ENCODE results near the gene CCDC188.

CCDC188 gene

DNA sequence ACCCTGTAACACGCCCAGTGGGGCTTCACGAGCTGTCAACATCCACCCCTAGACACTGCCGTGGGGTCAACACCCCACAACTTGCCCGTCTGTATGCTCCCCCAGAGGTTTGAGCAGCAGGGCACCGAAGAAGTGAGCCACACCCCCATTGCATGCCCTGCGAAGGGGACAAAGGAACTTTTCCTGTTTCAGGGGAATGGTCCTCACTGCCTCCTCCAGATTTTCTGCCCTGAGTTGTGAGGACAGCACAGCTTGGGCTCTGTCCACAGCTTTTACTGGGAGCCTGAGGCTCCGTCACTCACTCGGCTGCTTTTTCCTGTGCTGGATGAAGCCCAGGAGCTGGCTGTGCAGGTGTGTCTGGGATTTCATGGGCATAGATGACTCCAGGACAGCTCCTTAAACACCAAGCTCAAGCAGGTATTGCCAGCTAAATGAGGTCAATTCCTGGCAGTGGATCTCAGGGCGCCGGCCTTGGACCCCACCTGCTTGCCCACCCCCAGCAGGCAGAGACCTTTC, 40.2 kb upstream of the CCDC188 start:
- H3K4me1 Mint-ChIP-seq (ENCODE audit: low read depth) = no peaks in the 10 kb centered on the region
- H3K9me3 Mint-ChIP-seq = no peaks in the 10 kb centered on the region
- H3K36me3 Mint-ChIP-seq (ENCODE audit: low read depth) = no peaks in the 10 kb centered on the region
- no peak overlapping the region for H3K27ac Mint-ChIP-seq
- no peaks in the 10 kb centered on the region for H3K27me3 Mint-ChIP-seq (ENCODE audit: low read depth)
- DNase-seq (ENCODE audit: low spot score) = no peak
- H3K4me3 Mint-ChIP-seq = no peak overlapping the region

DNA sequence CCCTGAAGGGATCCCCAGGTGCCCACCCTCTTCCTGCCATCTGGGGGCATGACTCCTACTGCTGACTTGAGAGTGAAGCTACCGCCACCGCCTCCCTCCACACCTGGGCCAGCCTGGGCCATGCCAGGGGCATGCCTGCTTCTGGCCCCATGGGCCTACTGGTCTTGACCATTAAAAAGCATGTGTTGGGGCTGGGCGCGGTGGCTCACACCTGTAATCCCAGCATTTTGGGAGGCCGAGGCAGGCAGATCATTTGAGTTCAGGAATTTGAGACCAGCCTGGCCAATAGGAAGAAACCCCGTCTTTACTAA, 37.7 kb upstream of the CCDC188 start:
- no peak overlapping the region for H3K4me3 Mint-ChIP-seq
- no peaks in the 10 kb centered on the region for H3K27me3 Mint-ChIP-seq (ENCODE audit: low read depth)
- H3K4me1 Mint-ChIP-seq (ENCODE audit: low read depth) = no peaks in the 10 kb centered on the region
- no peaks in the 10 kb centered on the region for H3K9me3 Mint-ChIP-seq
- H3K36me3 Mint-ChIP-seq (ENCODE audit: low read depth) = no peaks in the 10 kb centered on the region
- no peak overlapping the region for H3K27ac Mint-ChIP-seq
- DNase-seq (ENCODE audit: low spot score) = no peak

DNA sequence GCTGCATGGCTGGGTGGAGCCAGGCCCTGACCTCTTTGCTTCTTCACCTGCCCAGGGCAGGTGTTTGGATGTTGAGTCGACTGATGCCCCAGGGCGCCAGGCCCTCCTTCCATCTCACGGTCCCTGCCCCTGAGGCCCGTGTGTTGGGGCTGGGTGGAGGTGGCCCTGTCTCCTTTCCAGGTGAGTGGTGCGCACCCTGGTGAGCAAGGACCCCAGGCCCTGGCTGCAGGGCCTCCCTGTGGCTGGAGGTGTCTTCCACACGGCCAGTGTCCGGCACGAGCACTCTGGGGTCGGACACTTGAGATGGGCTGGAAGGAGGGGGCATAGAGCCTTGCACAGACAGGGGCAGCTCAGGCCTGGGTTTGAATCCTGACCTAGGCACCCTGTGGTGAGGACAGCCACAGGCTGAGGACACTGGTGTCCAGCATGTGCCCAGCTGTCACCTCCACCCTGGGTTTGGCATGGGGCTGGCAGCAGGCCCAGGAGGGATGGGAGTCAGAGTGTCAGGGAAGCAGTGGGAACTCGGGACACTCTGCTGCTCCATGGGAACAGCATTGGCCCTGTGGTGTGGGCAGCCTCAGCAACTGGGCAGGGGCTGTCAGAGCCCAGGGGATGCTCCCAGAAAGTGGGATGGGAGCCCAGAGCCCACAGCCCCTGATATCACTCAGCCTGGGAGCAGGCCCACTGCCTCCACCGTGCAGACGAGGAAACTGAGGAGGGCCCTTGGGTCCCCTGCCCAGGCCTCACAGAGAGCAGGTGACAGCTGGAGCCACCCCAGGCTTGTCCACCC, 37.1 kb upstream of the CCDC188 start:
- H3K4me3 Mint-ChIP-seq = no peak overlapping the region
- no peaks in the 10 kb centered on the region for H3K27me3 Mint-ChIP-seq (ENCODE audit: low read depth)
- DNase-seq (ENCODE audit: low spot score) = no peak
- no peaks in the 10 kb centered on the region for H3K4me1 Mint-ChIP-seq (ENCODE audit: low read depth)
- H3K27ac Mint-ChIP-seq = no peak overlapping the region
- no peaks in the 10 kb centered on the region for H3K9me3 Mint-ChIP-seq
- H3K36me3 Mint-ChIP-seq (ENCODE audit: low read depth) = no peaks in the 10 kb centered on the region

DNA sequence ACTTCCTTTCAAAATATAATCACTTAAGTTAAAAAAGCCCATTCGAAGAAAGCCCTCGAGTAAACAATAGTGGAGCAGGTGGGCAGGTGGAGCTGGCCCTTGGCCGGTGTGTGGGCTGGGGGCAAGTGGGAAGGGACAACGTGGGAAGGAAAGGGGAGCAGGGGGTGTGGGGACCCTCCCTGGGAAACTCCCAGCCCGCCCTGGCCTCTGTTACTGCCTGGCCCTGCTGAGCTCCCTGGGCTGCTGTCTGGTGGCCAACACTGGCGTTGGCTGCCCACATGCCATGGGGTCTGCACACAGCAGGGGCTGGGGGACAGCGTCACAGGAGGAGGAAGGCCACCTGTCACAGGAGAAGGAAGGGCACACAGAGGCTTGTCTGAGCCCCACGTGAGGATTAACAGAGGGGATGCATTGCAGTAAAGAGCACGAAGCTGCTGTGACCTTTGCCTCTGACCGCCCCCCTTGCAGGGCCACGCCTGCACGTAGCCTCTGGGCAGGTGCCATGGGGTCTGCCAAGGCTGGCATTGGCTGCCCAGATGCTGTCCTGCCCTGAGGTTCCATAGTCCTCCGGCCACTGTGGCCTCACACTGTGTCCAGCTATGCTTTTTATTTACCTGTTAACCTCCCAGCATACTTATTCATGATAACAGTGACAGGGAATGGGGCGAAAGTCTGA, 36.2 kb upstream of the CCDC188 start:
- H3K4me1 Mint-ChIP-seq (ENCODE audit: low read depth) = no peaks in the 10 kb centered on the region
- H3K4me3 Mint-ChIP-seq = no peak overlapping the region
- no peak overlapping the region for H3K27ac Mint-ChIP-seq
- DNase-seq (ENCODE audit: low spot score) = no peak
- H3K9me3 Mint-ChIP-seq = no peaks in the 10 kb centered on the region
- no peaks in the 10 kb centered on the region for H3K36me3 Mint-ChIP-seq (ENCODE audit: low read depth)
- H3K27me3 Mint-ChIP-seq (ENCODE audit: low read depth) = no peaks in the 10 kb centered on the region

DNA sequence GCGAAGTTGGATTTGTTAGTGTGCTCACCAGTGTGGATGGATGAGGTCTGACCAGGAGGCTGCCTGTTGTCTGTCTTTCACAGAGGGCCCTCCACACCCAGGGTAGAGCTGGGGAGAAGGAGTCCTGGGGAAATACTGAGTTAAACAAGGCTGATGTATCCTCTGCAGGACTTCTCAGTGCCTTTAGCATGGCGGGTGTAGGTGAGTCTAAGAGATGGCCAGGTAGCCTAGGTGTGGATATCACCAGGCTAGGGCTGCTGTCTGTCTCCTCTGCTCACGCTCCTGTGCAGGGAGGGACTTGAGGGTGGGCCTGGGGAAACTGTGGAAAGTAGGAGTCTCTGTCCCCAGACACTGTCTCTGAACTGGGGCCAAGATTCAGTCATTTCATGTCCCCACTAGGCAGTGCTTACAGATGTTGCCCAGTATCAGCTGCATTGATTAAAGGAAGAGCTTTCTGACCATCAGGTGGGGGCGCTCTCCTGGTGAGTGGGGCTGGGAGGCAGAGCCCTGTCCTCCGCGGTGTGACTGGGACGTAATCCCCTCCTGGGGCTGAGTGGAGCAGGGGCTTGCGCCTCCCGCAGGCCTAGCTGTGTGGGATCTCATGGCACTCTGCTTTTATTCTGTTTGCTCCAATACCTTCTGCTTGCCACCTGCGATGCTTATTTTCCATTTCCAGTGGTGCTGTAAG, 35.5 kb upstream of the CCDC188 start:
- no peaks in the 10 kb centered on the region for H3K4me1 Mint-ChIP-seq (ENCODE audit: low read depth)
- H3K4me3 Mint-ChIP-seq = no peak overlapping the region
- H3K36me3 Mint-ChIP-seq (ENCODE audit: low read depth) = no peaks in the 10 kb centered on the region

DNA sequence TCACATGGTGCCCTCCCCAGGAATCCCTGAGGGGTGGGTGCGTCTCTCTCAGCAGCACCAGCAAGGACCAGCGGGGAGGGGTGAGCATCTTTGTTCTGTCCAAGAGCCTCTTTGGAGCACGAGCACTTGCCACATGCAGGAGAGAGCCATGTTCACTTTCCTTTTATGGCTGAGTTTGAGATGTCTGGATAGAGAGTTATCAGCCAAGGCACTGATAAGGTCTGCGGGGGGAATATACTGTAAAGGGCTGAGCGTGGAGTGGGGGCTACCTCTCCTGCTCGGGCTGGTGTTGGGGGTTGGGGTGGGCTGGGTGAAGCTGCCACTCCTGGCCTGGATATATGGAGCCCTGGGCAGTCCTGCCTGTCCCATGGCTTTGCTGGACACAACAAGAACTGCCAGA, 34.9 kb upstream of the CCDC188 start:
- Mint-ChIP-seq H3K9me3 (no peaks in the 10 kb centered on the region), H3K4me1 (ENCODE audit: low read depth) (no peaks in the 10 kb centered on the region), H3K36me3 (ENCODE audit: low read depth) (no peaks in the 10 kb centered on the region), H3K27ac (no peak overlapping the region), H3K4me3 (no peak overlapping the region), H3K27me3 (ENCODE audit: low read depth) (no peaks in the 10 kb centered on the region)
- DNase-seq (ENCODE audit: low spot score) = no peak

More for the DNA sequence above, 35.5 kb upstream of the CCDC188 start:
- no peaks in the 10 kb centered on the region for H3K9me3 Mint-ChIP-seq
- no peak overlapping the region for H3K27ac Mint-ChIP-seq
- no peak for DNase-seq (ENCODE audit: low spot score)
- no peaks in the 10 kb centered on the region for H3K27me3 Mint-ChIP-seq (ENCODE audit: low read depth)

DNA sequence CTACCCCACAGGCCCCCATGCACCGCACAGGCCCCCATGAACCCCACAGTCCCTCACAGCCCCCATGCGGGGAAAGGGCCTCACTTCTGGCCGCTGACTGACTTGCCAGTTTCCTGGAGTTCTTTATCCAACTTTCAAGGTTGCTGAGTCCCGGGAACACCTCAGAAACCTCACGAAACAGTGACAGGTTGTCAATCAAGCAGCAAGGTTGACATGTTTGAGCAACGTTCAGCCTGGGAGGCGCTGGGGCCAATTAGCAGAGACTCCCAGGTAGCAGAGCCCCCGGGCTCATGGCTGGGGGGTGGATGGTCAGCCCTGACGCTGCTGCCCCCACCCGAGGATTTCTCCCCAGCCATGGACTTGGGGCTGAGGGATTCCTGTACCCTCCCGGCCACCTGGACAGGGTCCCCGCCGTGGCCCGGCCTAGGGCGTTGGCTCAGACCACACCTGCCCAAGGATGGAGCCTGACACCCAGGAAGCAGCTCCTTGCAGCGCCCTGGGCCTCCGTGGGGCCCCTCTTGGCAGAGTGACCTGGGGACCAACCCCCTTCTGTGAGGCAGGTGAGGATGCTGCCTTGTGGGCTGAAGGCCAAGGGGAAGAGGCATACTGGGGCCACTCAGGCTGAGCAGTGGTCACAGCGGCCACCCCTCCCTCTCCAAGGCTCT, 33.8 kb upstream of the CCDC188 start:
- Mint-ChIP-seq H3K9me3 (no peaks in the 10 kb centered on the region), H3K4me3 (no peak overlapping the region), H3K36me3 (ENCODE audit: low read depth) (no peaks in the 10 kb centered on the region), H3K27ac (no peak overlapping the region), H3K27me3 (ENCODE audit: low read depth) (no peaks in the 10 kb centered on the region), H3K4me1 (ENCODE audit: low read depth) (no peaks in the 10 kb centered on the region)
- no peak for DNase-seq (ENCODE audit: low spot score)

DNA sequence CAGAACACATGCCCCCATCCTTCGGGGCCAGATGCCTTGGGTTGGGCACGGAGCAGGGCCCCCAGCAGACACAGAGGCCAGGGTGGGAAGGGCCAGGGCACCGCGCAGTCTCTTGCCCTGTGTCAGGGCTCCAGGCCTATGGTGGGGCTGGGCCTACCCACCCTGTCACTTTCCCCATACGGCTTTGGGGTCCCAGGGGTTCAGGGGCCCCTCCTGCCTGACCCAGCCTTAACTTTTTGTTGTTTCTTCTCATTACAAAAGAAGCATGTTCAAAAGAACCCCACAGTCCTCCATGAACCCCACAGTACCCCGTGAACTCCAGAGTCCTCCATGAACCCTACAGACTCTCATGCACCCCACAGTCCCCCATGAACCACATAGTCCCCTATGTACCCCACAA, 33.0 kb upstream of the CCDC188 start:
- H3K4me1 Mint-ChIP-seq (ENCODE audit: low read depth) = no peaks in the 10 kb centered on the region
- DNase-seq (ENCODE audit: low spot score) = no peak
- H3K4me3 Mint-ChIP-seq = no peak overlapping the region
- no peaks in the 10 kb centered on the region for H3K36me3 Mint-ChIP-seq (ENCODE audit: low read depth)
- no peak overlapping the region for H3K27ac Mint-ChIP-seq
- H3K9me3 Mint-ChIP-seq = no peaks in the 10 kb centered on the region
- no peaks in the 10 kb centered on the region for H3K27me3 Mint-ChIP-seq (ENCODE audit: low read depth)

DNA sequence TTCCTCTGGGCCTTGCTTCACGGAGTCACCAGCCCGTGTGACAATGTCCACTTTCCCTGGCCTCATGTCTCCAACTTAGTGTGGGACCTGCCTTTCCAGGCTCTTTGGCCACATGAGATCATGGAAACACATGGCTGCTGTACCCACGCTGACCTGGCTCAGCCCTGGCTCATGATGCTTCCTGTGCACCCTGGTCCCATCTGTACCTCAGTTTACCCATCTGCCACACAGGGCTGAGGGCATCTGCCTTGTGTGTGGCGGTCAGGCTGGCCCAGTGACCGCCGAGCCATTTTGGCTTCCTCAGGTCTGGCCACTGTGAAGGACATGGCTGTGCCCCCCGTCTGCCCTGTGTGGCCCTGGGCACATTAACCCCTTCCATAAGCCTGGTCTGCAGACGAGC, 32.2 kb upstream of the CCDC188 start:
- Mint-ChIP-seq H3K4me1 (ENCODE audit: low read depth) (no peaks in the 10 kb centered on the region), H3K27ac (no peak overlapping the region), H3K36me3 (ENCODE audit: low read depth) (no peaks in the 10 kb centered on the region), H3K4me3 (no peak overlapping the region), H3K9me3 (no peaks in the 10 kb centered on the region), H3K27me3 (ENCODE audit: low read depth) (no peaks in the 10 kb centered on the region)
- DNase-seq (ENCODE audit: low spot score) = no peak

DNA sequence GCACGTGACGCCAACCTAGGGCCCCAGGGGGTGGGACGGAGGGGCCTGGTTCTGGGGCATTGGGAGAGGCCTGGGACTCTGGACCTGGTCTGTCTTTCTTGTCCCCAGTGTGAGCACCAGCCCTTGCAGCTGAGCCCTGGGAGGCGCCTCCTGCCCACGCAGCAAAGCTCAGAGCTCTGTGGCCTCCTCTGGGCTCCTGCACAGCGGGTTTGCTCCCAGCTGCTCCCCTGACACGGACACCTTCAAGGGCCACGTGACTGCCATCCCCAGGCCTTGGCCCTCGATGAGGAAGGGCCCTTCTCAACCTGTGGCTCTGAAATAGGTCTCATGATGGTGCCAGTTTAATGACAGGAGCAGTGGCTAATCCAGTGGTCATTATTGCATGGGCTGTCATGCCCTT, 31.5 kb upstream of the CCDC188 start:
- Mint-ChIP-seq H3K27ac (no peak overlapping the region), H3K27me3 (ENCODE audit: low read depth) (no peaks in the 10 kb centered on the region), H3K4me3 (no peak overlapping the region), H3K9me3 (no peaks in the 10 kb centered on the region), H3K4me1 (ENCODE audit: low read depth) (no peaks in the 10 kb centered on the region), H3K36me3 (ENCODE audit: low read depth) (no peaks in the 10 kb centered on the region)
- no peak for DNase-seq (ENCODE audit: low spot score)

DNA sequence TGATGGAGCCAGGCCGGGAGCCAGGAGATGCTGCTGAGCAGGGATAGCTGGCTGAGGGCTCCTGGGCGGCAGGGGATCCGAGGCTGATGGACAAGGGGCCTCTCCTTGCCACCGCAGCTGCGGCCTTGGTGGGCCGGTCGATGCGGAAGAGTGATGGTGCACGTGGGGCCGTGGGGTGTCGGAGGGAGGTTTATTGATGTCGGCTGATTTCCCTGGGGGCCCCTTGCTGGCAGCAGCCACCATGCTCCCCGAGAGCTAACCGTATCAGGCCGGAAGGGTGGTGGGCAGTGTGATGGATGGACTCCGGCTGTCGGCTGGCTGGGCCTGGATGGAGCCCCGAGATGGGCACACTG, 31.0 kb upstream of the CCDC188 start:
- no peaks in the 10 kb centered on the region for H3K4me1 Mint-ChIP-seq (ENCODE audit: low read depth)
- H3K27me3 Mint-ChIP-seq (ENCODE audit: low read depth) = no peaks in the 10 kb centered on the region
- no peak overlapping the region for H3K4me3 Mint-ChIP-seq
- no peak for DNase-seq (ENCODE audit: low spot score)
- H3K36me3 Mint-ChIP-seq (ENCODE audit: low read depth) = no peaks in the 10 kb centered on the region
- no peaks in the 10 kb centered on the region for H3K9me3 Mint-ChIP-seq
- no peak overlapping the region for H3K27ac Mint-ChIP-seq

DNA sequence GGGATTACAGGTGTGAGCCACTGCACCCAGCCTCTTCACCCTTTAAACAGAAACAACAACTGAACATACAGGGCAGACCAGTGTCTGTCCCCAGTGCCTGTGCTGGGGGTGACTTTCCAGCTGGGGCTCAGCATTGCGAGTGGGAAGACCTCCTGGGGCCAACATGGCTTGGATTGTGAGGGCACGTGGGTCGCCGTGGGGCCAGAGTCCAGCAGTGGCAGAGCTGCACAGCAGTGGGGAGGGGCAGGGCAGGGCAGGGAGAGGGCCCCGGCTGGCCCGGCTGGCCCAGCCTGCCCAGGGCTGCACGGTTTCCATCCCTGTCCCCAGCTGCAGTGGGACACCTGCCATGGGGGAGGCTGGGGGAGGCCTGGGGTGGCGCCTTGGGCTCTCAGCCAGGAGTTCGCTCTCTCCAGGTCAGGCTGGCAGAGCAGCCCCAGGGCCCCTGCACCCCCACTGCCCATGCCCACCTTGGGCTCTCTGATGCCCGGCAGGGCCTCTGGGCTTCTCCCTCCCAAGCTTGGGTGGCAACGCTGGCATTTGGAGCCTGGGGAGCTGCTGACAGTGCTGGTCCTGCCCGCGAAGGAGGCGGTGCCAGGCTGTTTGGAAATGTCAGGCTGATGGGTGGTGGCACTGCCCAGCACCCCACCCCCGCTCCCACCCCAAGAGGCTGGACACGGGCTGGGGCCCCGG, 30.5 kb upstream of the CCDC188 start:
- Mint-ChIP-seq H3K4me3 (no peak overlapping the region), H3K36me3 (ENCODE audit: low read depth) (no peaks in the 10 kb centered on the region), H3K9me3 (no peaks in the 10 kb centered on the region), H3K4me1 (ENCODE audit: low read depth) (no peaks in the 10 kb centered on the region), H3K27me3 (ENCODE audit: low read depth) (no peaks in the 10 kb centered on the region), H3K27ac (no peak overlapping the region)
- no peak for DNase-seq (ENCODE audit: low spot score)

DNA sequence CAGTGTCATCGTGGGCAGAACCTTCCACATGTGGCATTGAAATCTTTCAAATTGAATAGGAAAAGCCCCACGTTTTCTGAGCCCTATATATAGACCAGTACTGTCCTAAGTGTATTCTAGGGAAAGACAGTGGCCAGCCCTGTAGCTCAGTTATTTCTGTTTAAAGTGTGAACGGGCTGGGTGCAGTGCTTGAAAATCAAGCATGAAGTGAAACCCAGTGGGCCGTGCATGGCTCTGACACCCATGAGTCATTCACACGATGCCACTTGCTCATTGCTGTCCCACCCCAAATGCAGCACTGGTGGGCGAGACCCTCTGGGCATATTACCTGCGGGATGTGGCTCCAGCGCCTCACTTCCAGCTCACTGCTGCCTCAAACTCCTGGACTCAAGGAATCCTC, 29.8 kb upstream of the CCDC188 start:
- Mint-ChIP-seq H3K4me3 (no peak overlapping the region), H3K36me3 (ENCODE audit: low read depth) (no peaks in the 10 kb centered on the region), H3K9me3 (no peaks in the 10 kb centered on the region), H3K27ac (no peak overlapping the region), H3K27me3 (ENCODE audit: low read depth) (no peaks in the 10 kb centered on the region), H3K4me1 (ENCODE audit: low read depth) (no peaks in the 10 kb centered on the region)
- DNase-seq (ENCODE audit: low spot score) = no peak

DNA sequence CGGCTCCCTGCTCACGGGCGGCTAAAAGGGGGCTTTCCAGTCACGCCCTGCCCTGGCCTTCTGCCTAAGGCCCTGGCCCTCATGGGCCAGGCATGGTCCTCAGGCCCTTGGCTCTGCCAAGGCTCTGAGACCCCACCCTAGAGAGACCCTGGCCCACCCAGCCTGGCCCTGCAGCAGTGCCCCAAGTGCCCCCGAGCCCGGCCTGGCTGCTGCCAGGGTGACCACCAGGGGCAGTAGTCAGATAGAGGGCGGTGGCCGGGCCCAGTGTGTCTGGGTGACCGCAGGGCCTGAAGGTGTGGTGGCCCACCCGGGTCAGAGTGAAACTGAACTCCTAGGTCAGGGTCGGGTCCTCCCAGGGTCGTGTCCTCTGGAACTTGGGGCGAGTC, 29.4 kb upstream of the CCDC188 start:
- no peaks in the 10 kb centered on the region for H3K36me3 Mint-ChIP-seq (ENCODE audit: low read depth)
- H3K4me1 Mint-ChIP-seq (ENCODE audit: low read depth) = no peaks in the 10 kb centered on the region
- DNase-seq (ENCODE audit: low spot score) = no peak

More for the DNA sequence above, 29.4 kb upstream of the CCDC188 start:
- H3K27me3 Mint-ChIP-seq (ENCODE audit: low read depth) = no peaks in the 10 kb centered on the region
- no peaks in the 10 kb centered on the region for H3K9me3 Mint-ChIP-seq
- H3K4me3 Mint-ChIP-seq = no peak overlapping the region
- no peak overlapping the region for H3K27ac Mint-ChIP-seq
